Measurements from ENCODE around the gene RAPGEF3. TPM values are rescaled to one million over a fixed set of nuclear protein-coding genes. Genes with fewer than 3 reads are reported as not detected.

RAPGEF3 gene
- total RNA-seq, 2 experiments from 2014 or later, result 0.15 TPM; not detected in 1

DNA sequence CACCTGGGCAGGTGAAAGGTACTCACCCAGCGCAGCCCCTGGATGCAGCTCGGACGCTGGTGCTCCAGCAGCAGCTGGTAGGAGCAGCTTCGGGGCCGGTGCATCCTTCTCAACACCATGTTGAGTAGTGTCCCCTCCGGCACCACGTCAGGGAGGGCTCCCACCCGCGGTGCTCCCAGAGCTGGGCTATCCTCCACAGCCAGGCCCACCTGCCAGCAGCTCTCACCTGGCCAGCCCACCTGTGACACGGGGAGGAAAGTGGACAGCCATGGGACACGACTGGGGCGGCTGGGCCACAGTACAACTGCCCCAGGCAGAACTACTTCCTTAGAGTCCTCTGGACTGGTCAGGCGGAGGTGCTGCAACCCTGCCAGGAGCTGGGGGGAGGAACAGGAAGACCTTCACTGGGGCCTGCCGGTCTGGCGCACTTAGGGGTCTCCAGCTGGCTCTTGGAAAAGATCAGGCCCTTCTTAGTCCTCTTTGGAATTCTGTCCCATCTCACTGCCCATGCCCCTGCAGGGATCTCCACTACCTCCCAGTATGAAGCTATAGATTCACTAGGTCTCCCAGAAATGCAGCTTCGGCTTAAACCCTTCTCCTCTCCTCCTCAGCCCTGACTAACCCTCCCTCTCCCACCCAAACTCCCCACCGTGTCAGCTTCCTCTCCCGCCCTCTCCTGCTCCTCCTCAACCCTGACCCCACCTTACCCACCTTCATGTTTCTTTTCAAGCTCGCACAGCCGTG lies 668 bp downstream of the RAPGEF3 start:
- Mint-ChIP-seq H3K36me3 (ENCODE audit: low read depth) (no peaks in the 10 kb centered on the region), H3K4me1 (peaks cover 29% of the 10 kb centered on the region), H3K27me3 (peaks cover 4% of the 10 kb centered on the region), H3K9me3 (no peaks in the 10 kb centered on the region), H3K27ac (no peak overlapping the region), H3K4me3 (peak overlapping the region; percentile 52)
- CTCF ChIA-PET, result interaction anchor here (0.7 to 10.5 kb wide), 17 partner anchors 9 to 191 kb away, joined by 3 to 162 read pairs (median 4); no protein-coding TSS in a partner anchor
- POLR2A ChIA-PET, result no interaction called here
- no peak for DNase-seq

DNA sequence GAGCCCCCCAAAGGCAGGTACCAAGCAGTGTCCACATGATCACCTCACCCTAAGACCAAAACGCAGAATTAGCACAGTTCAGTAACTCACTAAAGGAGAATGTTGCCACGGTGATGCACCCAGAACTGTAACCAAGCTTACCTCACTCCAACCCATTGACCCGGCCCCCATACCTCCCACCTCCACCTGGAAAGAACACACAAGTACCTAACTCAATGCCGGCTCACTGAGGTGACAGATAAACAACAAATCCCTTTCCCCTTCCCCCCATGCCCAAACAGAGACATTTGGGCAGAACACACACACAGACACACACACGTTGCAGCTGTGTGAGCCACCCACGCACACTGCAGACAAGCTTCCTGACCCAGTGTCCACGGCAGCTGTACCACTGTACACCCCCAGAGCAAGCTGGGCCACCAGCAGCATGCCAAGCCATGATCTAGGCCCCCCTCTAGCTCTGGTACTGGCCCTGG lies 1.3 kb downstream of the RAPGEF3 start:
- Mint-ChIP-seq H3K9me3 (no peaks in the 10 kb centered on the region), H3K27ac (no peak overlapping the region), H3K27me3 (peaks cover 4% of the 10 kb centered on the region), H3K36me3 (ENCODE audit: low read depth) (no peaks in the 10 kb centered on the region), H3K4me3 (no peak overlapping the region), H3K4me1 (peaks cover 29% of the 10 kb centered on the region)
- CTCF ChIA-PET, result interaction anchor here (0.7 to 10.5 kb wide), 16 partner anchors 10 to 81 kb away, joined by 3 to 162 read pairs (median 4); partner anchors contain the start of gene RPAP3
- POLR2A ChIA-PET, result no interaction called here
- DNase-seq, result no peak

DNA sequence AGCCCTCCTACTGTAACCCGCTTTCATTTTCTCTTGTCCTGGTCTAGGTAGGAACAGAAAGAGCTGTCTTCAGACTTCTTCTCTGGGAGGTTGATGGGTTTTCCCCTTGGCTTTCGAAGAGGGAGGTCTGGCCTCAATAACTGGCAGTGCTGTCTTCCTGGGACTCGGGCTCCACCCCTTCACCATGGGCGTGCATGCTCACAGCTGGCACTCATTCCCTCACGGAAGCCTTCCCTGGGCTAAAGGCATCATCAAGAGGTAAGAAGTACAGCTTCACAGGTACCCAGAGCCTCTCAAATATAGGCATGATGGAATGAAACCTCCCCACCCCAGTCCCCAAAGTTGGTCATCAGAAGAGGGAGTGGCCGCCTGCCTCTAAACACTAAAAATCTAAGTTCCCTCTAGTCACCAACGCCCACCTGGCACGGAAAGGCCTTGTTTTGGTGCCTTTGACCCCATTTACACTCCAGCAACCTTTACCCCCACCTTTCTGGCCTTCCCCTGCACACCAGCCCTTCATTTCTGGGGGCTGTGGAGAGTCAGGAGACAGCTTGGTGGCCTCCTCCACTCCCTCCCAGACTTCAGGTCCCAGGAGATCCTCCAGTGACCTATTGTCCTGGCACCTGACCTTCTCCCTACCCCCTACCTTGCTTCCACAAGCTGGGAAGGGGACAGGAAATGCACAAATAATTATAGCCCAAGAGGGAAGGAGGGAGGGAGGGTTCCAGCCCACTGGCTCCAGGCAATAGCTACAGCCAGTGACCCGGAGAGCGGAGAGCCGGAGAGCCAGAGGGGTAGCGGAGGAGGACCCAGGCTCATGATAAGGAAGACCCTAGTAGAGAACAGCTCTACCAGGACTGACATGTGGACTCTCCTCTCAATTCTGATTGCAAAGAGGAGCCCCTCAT lies 2.8 kb downstream of the RAPGEF3 start:
- no peak for DNase-seq
- Mint-ChIP-seq H3K27me3 (peaks cover 4% of the 10 kb centered on the region), H3K4me3 (no peak overlapping the region), H3K4me1 (peaks cover 29% of the 10 kb centered on the region), H3K36me3 (ENCODE audit: low read depth) (no peaks in the 10 kb centered on the region), H3K9me3 (no peaks in the 10 kb centered on the region), H3K27ac (peak overlapping the region; percentile 52)
- ChIA-PET CTCF (interaction anchor here (0.6 to 10.5 kb wide), 11 partner anchors 11 to 1047 kb away, joined by 3 to 162 read pairs (median 6); partner anchors contain the start of gene RPAP3), POLR2A (no interaction called here)

DNA sequence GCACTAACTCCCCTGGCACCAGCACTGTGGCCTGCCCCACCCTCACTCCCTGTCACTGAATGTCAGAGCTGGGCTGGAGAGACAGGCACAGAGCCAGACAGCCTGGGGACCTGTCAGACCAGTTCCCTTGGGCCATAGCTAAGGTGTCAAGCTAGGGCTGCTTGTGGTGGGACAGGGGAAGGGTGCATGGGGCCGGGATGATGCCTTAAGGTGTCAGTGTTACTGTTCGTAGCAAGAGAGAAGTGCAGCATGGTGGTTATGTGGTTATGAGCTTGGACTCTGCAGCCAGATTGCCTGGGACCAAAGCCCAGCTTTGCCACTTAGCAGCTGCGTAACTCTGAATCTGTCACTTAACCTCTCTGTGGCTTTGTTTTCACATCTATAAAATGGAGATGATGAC lies 3.8 kb downstream of the RAPGEF3 start:
- no peaks in the 10 kb centered on the region for H3K9me3 Mint-ChIP-seq
- ChIA-PET POLR2A (no interaction called here), CTCF (interaction anchor here (0.6 to 10.5 kb wide), 14 partner anchors 10 to 330 kb away, joined by 3 to 162 read pairs (median 5); partner anchors contain the start of gene RPAP3)
- no peaks in the 10 kb centered on the region for H3K36me3 Mint-ChIP-seq (ENCODE audit: low read depth)
- H3K4me3 Mint-ChIP-seq, result no peak overlapping the region
- no peak for DNase-seq
- no peak overlapping the region for H3K27ac Mint-ChIP-seq
- H3K27me3 Mint-ChIP-seq, result no peaks in the 10 kb centered on the region
- H3K4me1 Mint-ChIP-seq, result peaks cover 27% of the 10 kb centered on the region

DNA sequence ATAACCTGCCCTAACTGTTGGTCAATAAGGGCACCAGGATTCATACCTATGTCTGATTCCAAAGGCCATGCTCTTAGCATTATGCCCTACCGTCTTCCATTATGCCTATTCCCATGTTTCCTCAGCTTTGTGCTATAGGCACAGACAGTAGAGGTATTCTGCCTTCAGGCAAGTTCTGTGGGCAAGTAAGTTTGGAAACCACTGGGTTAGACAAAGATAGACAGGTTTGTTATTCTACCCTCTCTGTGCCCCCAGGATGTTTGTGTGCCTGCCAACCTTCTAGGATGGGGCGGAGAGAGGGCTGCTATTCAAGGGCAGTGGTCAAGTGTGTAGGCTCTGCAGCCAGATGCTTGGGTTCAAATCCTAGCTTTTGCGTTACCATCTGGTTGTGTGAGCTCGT lies 4.6 kb downstream of the RAPGEF3 start:
- Mint-ChIP-seq H3K4me3 (no peak overlapping the region), H3K27me3 (no peaks in the 10 kb centered on the region), H3K4me1 (peaks cover 24% of the 10 kb centered on the region), H3K36me3 (ENCODE audit: low read depth) (no peaks in the 10 kb centered on the region), H3K27ac (no peak overlapping the region), H3K9me3 (no peaks in the 10 kb centered on the region)
- no peak for DNase-seq
- POLR2A ChIA-PET, result no interaction called here
- CTCF ChIA-PET, result interaction anchor here (0.9 to 10.5 kb wide), 8 partner anchors 9 to 84 kb away, joined by 3 to 162 read pairs (median 6); no protein-coding TSS in a partner anchor

- no peak overlapping the region for H3K4me3 Mint-ChIP-seq
- H3K27ac Mint-ChIP-seq, result no peak overlapping the region
- DNase-seq, result no peak
- peaks cover 20% of the 10 kb centered on the region for H3K4me1 Mint-ChIP-seq
- POLR2A ChIA-PET, result no interaction called here
- CTCF ChIA-PET, result interaction anchor here (0.7 to 10.5 kb wide), 8 partner anchors 9 to 85 kb away, joined by 3 to 162 read pairs (median 6); no protein-coding TSS in a partner anchor
- H3K27me3 Mint-ChIP-seq, result no peaks in the 10 kb centered on the region
- H3K9me3 Mint-ChIP-seq, result no peaks in the 10 kb centered on the region
- H3K36me3 Mint-ChIP-seq (ENCODE audit: low read depth), result no peaks in the 10 kb centered on the region
Measured at GRCh38 chr12:47753021-47754001, 5.4 kb downstream of the RAPGEF3 start.

GRCh38 chr12:47752552-47752951 lies 6.1 kb downstream of the RAPGEF3 start:
- no peaks in the 10 kb centered on the region for H3K27me3 Mint-ChIP-seq

GRCh38 chr12:47752121-47752520 lies 6.6 kb downstream of the RAPGEF3 start:
- H3K27ac Mint-ChIP-seq, result no peak overlapping the region
- H3K4me1 Mint-ChIP-seq, result peaks cover 15% of the 10 kb centered on the region
- ChIA-PET POLR2A (no interaction called here), CTCF (interaction anchor here (0.6 to 3.1 kb wide), 4 partner anchors 9 to 21 kb away, joined by 3 to 10 read pairs (median 9); no protein-coding TSS in a partner anchor)
- H3K27me3 Mint-ChIP-seq, result no peaks in the 10 kb centered on the region
- no peak for DNase-seq
- no peaks in the 10 kb centered on the region for H3K36me3 Mint-ChIP-seq (ENCODE audit: low read depth)
- no peaks in the 10 kb centered on the region for H3K9me3 Mint-ChIP-seq
- no peak overlapping the region for H3K4me3 Mint-ChIP-seq

More at GRCh38 chr12:47752552-47752951, 6.1 kb downstream of the RAPGEF3 start:
- CTCF ChIA-PET, result interaction anchor here (0.7 to 4.2 kb wide), 6 partner anchors 9 to 37 kb away, joined by 3 to 18 read pairs (median 6); no protein-coding TSS in a partner anchor
- peaks cover 16% of the 10 kb centered on the region for H3K4me1 Mint-ChIP-seq
- POLR2A ChIA-PET, result no interaction called here
- no peaks in the 10 kb centered on the region for H3K36me3 Mint-ChIP-seq (ENCODE audit: low read depth)
- H3K9me3 Mint-ChIP-seq, result no peaks in the 10 kb centered on the region
- H3K27ac Mint-ChIP-seq, result no peak overlapping the region
- no peak overlapping the region for H3K4me3 Mint-ChIP-seq
- DNase-seq, result no peak

DNA sequence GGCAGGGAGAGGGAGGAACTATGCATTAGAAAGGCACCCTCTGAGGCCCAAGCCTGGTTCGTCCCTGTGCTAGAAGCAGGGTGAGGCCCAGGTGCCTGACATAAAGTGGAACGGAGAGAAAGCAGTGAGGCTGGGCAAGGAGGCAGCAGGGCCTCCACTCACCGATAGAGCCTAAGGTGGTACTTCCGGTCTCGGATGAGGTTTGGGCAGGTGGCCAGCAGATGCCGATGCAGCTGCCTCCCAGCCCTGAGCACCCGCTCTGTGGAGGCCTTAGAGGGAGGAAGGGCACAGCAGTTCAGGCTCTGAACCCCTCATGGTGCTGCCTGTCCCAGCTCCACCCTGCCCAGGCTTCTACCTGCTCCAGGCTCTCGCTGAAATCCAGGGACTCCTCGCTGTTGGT lies 7.1 kb downstream of the RAPGEF3 start:
- ChIA-PET CTCF (interaction anchor here (0.6 to 3.1 kb wide), 4 partner anchors 8 to 20 kb away, joined by 3 to 10 read pairs (median 9); no protein-coding TSS in a partner anchor), POLR2A (no interaction called here)

GRCh38 chr12:47750916-47751470 lies 7.7 kb downstream of the RAPGEF3 start:
- H3K4me3 Mint-ChIP-seq, result no peak overlapping the region
- POLR2A ChIA-PET, result no interaction called here
- no peaks in the 10 kb centered on the region for H3K36me3 Mint-ChIP-seq (ENCODE audit: low read depth)
- no peak for DNase-seq
- CTCF ChIA-PET, result interaction anchor here (2.0 to 3.1 kb wide), 3 partner anchors 7 to 16 kb away, joined by 8 to 10 read pairs (median 10); no protein-coding TSS in a partner anchor
- no peaks in the 10 kb centered on the region for H3K27me3 Mint-ChIP-seq
- peaks cover 13% of the 10 kb centered on the region for H3K4me1 Mint-ChIP-seq
- H3K27ac Mint-ChIP-seq, result no peak overlapping the region
- H3K9me3 Mint-ChIP-seq, result no peaks in the 10 kb centered on the region

More for the DNA sequence above, 7.1 kb downstream of the RAPGEF3 start:
- Mint-ChIP-seq H3K4me1 (peaks cover 15% of the 10 kb centered on the region), H3K27ac (no peak overlapping the region), H3K9me3 (no peaks in the 10 kb centered on the region), H3K4me3 (no peak overlapping the region), H3K36me3 (ENCODE audit: low read depth) (no peaks in the 10 kb centered on the region), H3K27me3 (no peaks in the 10 kb centered on the region)
- no peak for DNase-seq

GRCh38 chr12:47750229-47750798 lies 8.4 kb downstream of the RAPGEF3 start:
- no peak overlapping the region for H3K4me3 Mint-ChIP-seq
- ChIA-PET POLR2A (no interaction called here), CTCF (interaction anchor here (2.0 to 3.1 kb wide), 2 partner anchors 9 to 16 kb away, joined by 8 to 10 read pairs; no protein-coding TSS in a partner anchor)
- H3K27me3 Mint-ChIP-seq, result no peaks in the 10 kb centered on the region
- DNase-seq, result no peak
- H3K9me3 Mint-ChIP-seq, result no peaks in the 10 kb centered on the region
- H3K4me1 Mint-ChIP-seq, result peaks cover 7% of the 10 kb centered on the region
- H3K27ac Mint-ChIP-seq, result no peak overlapping the region
- H3K36me3 Mint-ChIP-seq (ENCODE audit: low read depth), result no peaks in the 10 kb centered on the region

All from activated CD4-positive, alpha-beta T cell treated with anti-CD3 and anti-CD28 coated beads, Interleukin-2, amount 10 ng/mL, durations not matched to agents 7 days and 5 days (primary cell).